Subcutaneous adipose tissue (tissue), 4 donors: ENCODE results near the gene SPPL2B. TPM values are rescaled to one million over a fixed set of nuclear protein-coding genes. Genes with fewer than 3 reads are reported as not detected.

Experiments used
- CTCF ChIP-seq: fragments of 450-650 bp; IDR thresholded peaks from one replicate; pipeline ENCODE4 v1.5.1; 2016; ENCODE audit warnings: low read depth, mild to moderate bottlenecking, control low read depth, antibody characterized with exemption, moderate library complexity
- total RNA-seq, 4 donors: library from RNA; depleted of rRNA; stranded (reverse); fragments of >200 nt; gene quantifications; one replicate each; pipeline ENCODE4 v1.1.0, GENCODE V29; 2016

Gene SPPL2B
- total RNA-seq, 4 donors from 2014 or later: 8.7 to 50.3 (median 12.5) TPM

GRCh38 chr19:2305452-2306280 lies 22.8 kb upstream of the SPPL2B start:
- no peak for TF ChIP-seq CTCF

GRCh38 chr19:2306281-2306806 lies 22.1 kb upstream of the SPPL2B start:
- no peak for TF ChIP-seq CTCF

- TF ChIP-seq CTCF: no peak
Measured at GRCh38 chr19:2306971-2307370, 21.5 kb upstream of the SPPL2B start.

GRCh38 chr19:2307518-2308012 lies 20.9 kb upstream of the SPPL2B start:
- TF ChIP-seq CTCF: no peak

GRCh38 chr19:2308114-2308556 lies 20.3 kb upstream of the SPPL2B start, which contains the start of gene LINGO3:
Gene LINGO3, minus strand, starts transcription at chr19:2308154. Its CDS starts 16,378 bp downstream, at chr19:2291776.
- no peak for TF ChIP-seq CTCF

- TF ChIP-seq CTCF: no peak
Measured at GRCh38 chr19:2309734-2310362, 18.6 kb upstream of the SPPL2B start.

GRCh38 chr19:2311093-2311492 lies 17.4 kb upstream of the SPPL2B start:
- TF ChIP-seq CTCF: no peak
